ENCODE results near the gene ACTRT2.

DNA sequence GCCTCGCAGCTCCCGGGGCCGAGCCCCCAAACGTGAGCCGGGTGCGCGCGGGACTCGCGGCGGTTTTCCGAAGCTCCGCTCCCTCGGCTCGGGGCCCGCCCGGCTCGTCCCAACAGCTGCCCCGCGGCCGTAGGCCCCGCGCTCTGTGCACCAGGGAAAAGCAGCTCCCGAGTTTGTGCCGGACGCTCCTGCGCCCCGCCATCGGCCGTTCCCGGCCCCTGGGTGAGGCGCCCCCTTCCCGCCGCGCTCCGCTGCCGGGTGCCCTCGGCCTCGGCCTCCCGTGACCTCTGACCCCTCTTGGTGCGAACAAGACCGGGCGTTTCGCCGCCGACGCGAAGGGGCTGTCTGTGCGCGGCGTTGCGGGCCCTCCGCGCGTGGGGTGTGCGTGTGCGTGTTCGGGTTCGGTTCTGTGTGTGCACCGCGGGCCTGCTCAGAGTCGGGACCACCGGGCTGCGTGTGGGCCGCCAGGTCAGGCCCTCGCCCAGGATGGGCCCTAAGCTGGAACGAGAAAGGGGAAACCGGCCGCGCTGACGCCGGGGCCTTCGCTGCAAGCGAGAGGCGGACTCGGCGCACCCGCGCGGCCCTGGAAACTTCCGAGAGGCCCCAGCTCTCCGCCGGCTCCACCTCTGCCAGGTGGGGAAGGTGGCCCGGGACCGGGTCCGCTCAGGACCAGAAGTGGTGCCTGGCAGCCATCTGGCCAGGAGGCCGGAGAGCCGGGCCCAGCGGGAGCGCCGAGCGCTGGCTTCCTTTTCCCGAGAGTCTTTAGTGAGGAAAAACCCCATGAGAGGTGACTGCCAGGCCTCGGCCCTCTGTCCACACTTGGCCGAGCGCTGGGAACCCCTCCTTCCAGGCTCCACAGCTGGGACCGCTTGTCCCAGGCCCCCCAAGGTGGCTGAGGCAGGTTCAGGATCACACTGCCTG lies 49.6 kb downstream of the ACTRT2 start:
- no peak for TF ChIP-seq POLR2A (IDR thresholded peaks at IDR 0.05)
- TF ChIP-seq, protein P1, sequence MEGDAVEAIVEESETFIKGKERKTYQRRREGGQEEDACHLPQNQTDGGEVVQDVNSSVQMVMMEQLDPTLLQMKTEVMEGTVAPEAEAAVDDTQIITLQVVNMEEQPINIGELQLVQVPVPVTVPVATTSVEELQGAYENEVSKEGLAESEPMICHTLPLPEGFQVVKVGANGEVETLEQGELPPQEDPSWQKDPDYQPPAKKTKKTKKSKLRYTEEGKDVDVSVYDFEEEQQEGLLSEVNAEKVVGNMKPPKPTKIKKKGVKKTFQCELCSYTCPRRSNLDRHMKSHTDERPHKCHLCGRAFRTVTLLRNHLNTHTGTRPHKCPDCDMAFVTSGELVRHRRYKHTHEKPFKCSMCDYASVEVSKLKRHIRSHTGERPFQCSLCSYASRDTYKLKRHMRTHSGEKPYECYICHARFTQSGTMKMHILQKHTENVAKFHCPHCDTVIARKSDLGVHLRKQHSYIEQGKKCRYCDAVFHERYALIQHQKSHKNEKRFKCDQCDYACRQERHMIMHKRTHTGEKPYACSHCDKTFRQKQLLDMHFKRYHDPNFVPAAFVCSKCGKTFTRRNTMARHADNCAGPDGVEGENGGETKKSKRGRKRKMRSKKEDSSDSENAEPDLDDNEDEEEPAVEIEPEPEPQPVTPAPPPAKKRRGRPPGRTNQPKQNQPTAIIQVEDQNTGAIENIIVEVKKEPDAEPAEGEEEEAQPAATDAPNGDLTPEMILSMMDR (IDR thresholded peaks at IDR 0.05), result no peak

Measured in sigmoid colon (tissue), 3 donors.